GM19467 (cell line): ENCODE data around the gene GRIK4.

Source experiments
- ATAC-seq: cut with Tn5 transposase; IDR thresholded peaks from one replicate; pipeline ENCODE4 v1.9.1; 2021; ENCODE audit warnings: mild to moderate bottlenecking, moderate library complexity; ENCODE audit not compliant: unreplicated experiment

GRIK4 gene

DNA sequence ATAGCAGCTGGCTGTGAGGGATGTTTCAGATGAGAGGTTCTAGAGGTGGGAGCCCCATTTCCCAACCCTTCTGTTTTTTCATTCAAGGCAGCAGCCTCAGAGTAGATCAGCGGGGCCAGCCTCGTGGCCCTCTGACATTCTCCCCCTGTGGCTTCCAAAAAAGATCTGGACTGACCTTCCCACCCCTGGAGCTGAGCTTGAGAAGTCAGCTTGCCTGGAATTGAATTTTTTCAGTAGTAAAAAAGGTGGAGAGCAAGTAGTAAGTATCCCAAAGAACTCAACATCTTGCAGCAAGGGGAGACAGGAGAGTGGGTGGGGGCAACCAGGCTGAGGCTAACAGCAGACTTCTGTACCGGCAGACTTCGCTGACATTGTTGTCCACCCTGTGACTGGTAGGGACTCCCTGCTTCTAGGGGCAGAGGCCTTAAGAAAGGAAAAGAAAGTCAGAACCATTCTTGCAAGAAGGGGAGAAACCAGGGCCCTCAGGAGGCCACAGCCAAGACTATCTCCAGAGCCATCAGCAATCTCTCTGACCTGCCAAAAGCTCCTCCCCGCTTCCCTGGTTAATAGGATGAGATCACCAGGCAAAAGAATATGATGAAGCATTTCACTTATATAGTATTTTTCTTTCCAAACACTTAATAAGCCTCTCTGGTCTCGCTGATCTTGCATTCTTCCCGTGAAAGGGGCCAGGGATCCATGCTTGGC lies 2.0 kb upstream of the GRIK4 start:
- no peak for ATAC-seq

DNA sequence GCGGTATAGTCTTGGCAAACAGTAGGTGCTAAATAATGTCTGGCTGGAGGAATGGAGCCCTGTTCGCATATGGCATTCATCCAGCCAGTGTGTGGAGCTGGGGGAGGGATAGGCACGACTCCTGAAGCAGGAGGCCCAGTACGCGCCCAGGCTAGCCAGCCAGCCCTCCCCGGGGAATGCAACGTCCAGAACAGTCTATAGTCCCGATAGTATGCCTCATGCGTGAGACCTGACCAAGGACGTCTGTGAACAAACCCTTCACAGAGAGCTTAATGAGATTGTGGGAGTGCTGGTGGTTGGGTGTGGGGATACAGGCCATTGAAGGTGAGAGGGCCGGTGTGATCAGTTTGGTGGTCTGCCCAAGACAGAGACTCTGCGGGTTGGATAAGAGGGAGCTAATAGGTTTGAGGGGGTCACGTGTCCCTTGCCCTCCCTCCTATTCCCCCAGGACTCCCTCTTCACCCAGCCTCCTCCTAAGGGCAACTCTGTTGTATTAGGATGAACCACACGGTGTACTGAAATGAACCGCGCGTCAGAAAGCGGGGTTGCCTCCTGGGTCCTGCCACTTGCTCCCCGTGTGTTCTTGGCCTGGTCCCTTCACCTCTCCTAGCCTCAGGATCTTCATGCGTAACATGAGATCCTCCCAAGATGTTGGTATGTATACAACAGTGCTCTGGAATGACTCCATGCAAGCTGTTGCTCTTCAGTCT lies 987 bp upstream of the GRIK4 start:
- no peak for ATAC-seq

DNA sequence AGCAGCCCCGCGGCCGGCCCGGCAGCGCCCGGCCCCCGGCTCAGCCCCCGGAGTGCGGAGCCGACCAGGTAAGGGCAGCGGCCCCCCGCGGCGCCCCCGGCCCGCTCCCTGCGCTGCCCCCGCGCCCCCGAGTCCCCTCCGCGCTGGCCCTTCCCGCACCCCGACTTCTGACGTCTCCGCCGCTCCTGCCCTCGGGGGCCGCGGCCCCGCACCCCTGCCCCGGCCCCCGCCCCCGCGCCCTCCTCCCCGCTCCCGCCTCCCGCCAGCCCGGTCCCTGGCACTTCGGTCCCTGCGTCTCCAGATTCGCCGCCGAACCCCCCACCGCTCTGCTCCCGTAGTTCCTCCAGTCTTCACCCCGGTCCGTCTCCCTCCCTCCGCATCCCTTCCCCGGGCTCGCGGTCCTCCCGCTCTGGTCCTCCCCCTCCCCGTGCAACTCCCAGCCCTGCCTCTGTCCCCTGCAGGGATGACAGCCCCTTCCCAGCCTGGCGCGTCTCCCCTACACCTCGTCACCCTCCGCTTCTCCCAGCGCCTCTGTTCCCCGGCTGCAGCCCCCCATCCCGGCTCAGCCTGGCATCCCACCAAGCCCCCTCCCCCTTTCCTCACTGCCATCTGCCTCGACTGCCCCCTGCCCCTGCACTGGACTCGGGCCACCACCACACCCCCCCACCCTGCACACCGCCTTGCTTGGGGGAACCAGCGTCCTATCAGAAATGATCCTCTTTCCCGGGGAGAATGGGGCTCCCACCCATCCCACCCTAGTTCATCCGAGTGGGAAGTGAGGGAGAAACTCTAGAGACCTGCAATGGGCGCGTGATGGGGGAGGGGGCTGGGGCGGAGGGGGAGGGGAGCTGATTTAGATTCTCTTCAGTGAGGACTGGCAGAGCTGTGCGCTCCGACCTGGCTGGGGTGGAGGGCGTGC lies 531 bp downstream of the GRIK4 start:
- no peak for ATAC-seq

DNA sequence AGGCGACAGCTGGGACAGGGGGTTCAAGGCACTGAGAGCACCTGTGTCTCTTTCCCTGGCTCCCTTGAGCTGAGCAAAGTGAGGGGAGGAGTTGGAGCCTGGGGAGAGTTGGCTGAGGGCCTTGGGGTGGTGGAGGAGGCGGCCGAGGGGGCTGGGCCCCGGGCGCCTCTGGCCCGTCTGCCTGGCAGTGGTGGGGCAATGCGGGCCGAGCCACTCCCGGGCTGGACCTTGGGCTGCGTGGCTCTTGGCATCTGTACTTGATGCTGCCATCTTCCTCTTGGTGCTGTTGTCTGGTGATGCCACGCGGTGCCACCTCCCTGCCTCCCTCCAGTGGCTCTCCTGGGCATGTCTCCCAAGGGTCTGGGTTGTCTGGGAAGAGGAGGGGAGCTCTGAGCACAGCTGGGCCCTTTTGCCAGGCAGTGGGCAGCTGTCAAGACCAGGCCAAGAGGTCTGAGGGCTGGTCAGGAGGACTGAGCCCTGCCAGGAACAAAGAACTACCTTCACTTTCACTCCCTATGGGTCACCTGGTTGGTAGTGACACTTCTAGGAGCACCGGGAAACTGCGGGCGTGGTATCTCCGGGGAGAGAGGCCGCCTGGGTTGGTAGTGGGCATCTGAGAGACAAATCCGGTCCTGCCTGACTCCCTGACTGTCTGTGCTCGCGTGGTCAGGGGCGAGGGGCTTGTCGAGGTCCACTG lies 1.3 kb downstream of the GRIK4 start:
- no peak for ATAC-seq

GRCh38 chr11:120513436-120514315 lies 2.1 kb downstream of the GRIK4 start:
- no peak for ATAC-seq

- no peak for ATAC-seq
Measured at GRCh38 chr11:120514541-120515121, 3.1 kb downstream of the GRIK4 start.

- ATAC-seq = no peak
Measured at GRCh38 chr11:120515186-120515723, 3.7 kb downstream of the GRIK4 start.

DNA sequence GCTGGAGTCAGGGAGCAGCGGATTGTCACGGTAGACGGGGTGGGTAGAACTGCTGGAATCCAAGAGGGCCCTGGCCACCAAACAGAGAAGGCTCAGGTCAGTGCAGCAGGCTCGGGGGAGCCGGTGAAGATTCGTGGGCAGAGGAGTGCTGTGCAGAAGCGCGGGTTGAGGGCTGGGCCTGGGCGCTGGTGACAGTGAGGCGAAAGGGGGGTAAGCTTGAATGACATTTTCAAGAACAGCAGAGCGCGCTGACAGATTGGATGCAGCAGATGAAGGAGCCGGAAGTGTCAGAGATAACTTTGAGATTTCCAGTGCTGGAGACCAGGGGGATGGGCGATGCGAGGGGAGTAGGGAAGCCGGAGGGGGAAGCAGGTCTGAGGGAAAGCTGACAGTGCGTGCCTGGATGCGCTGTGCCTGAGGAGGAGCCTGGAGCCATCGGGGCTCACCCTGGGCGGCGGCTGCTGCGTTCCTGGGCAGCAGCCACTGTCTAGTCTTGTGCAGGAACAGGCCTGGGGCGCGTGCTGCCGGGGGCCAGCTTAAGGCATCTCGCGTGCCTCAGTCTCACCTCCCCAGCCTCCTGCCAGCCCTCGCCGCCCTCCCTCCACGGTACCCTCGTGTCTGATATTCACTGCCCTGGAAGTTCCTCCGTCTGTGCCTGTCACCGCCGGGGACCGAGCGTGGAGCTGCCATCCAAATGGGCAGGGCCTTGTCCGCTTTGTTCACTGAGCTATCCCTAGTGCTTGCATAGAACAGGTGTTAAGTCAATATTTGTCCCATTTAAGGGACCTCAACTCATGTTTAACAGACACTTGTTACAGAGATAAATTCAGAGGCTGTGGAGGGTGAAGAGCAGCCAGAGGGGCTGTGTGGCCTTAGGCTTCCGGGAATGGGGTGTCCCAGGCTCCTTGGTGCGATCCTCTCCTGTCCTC lies 5.2 kb downstream of the GRIK4 start:
- ATAC-seq = no peak

DNA sequence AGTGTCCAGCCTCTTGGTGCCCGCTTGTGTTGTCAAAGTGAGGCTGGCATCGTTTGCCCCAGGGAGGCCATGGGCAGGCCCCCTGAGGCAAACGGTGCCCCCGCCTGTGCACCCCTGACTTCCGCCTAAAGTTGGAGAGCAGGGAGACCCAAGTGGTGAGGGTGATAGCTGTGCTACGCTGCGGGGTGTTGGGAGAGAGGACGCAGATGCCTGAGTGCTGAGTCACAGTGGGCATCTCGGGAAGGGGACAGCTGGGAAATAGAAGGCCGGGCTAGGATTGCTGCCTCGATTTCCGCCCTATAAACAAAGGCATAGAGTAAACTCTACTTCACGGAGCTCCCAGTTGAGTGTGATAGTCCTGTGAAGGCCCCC lies 5.8 kb downstream of the GRIK4 start:
- ATAC-seq = no peak

DNA sequence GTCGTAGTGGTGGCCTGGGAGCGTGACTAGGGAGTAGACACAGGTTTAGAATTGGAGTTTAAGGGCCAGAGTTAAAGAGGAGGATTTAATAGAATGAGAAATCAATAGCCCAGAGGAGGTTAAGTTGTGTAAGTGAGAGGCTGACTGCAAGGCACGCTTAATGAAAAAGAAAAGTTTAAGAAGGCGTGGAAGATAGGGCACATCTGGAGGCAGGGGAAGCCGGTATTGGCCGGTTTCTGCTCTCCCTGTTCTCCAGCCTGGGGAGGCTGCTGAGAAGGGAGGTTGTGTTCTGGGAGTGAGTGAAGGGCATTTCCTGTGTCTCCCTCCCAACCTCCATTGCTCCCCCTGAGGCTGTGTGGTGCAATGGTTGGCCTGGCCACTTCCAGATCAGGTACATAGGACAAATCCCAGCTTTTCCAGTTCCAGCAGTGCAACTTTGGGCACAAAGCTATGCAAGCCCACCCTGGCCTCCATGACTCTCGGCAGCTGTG lies 6.3 kb downstream of the GRIK4 start:
- ATAC-seq = no peak

DNA sequence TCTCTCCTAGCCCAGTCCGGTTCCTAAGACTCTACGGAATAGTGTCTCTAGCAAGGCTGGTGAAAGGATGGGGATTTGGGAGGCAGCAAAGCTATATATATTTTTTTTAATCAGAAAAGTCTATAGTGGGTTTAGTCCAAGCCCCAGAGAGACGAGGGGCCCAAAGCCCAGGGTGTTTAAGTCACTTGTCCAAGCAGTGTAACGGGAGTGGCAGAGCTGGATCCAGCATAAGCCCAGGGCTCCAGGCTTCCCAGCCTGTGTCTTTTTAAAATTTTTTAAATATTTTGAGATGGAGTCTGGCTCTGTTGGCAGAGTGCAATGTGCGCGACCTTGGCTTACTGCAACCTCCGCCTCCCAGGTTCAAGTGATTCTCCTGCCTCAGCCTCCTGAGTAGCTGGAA lies 6.8 kb downstream of the GRIK4 start:
- ATAC-seq = no peak

DNA sequence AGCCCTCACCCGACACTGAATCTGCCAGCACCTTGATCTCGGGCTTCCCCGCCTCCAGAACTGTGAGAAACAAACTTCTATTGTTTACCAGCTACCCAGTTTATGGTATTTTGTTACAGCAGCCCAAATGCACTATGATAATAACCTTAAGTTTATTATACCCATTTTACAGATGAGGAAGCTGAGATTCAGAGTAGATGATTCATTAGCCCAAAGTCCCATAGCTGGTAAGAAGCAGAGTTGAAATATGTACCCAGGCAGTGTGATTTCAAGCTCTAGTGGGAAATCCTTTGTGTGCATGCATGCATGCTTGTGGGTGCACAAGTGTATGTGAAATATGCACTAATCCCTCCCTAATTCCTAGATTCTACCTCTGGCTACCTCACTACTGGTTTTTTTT lies 7.9 kb downstream of the GRIK4 start:
- ATAC-seq = no peak

DNA sequence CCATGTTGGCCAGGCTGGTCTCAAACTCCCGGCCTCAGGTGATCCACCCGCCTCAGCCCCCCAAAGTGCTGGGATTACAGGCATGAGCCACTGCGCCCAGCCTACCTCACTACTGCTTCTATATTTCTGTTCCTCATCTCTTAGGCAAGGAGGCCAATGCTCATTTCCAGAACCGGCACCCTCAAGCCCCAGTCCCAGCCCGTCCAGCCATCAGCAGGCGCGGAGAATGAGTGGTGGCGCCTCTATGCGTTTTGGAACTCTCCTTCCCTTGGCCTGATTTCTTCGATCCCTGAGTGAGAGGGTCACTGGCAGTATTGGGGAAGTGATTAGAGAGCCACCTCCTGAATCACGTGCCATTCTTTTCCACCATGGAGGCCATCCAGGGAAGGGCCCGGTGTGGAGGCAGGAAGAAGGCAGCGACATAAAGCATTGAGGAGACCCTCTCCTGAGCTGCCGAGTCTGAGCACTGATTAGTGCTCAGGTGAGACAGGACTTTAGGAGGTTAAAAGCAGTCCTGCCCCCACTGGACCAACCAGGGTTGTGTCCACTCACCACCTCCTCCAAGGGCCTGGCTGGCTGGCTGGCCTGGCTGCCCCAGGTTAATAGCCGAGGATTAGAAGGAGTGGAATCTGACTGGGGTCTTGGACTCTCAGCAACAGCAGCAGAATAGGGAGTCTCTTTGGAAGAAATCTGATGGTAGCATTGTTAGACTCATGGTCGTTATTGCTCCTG lies 8.7 kb downstream of the GRIK4 start:
- ATAC-seq = no peak

- no peak for ATAC-seq
Measured at GRCh38 chr11:120521176-120521575, 9.6 kb downstream of the GRIK4 start.

GRCh38 chr11:120522021-120522420 lies 10.5 kb downstream of the GRIK4 start:
- ATAC-seq = no peak

GRCh38 chr11:120522736-120523135 lies 11.2 kb downstream of the GRIK4 start:
- no peak for ATAC-seq

DNA sequence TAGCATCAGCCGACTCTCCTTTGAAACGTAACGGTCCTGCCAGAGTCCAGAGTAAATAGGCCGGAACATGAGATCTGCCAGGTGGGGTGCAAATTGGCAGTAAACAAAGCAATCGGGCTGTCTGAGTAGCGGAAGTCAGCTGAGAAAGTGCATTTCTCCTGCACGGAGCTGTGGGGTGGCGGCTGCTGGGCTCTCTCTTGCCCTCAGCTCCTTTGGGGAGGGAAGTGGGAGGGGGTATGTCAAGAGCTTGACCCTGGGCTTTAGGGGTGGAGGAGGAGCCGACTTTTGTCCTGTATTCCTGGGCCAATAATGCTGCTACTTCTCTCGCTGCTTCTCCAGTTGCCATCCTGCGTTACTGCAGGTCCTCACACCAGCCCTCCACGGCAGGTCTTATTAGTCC lies 11.6 kb downstream of the GRIK4 start:
- ATAC-seq = no peak
